Omental fat pad (tissue), 4 donors: ENCODE data around the gene C7orf57. TPM values are rescaled to one million over a fixed set of nuclear protein-coding genes. Genes with fewer than 3 reads are reported as not detected.

Experiments
- ATAC-seq: fragments of 150-250 bp; one replicate; pipeline ENCODE4 v1.9.1; 2016; ENCODE audit warnings: mild to moderate bottlenecking, moderate library complexity; ENCODE audit not compliant: low FRiP score
- DNase-seq: peaks from one replicate; pipeline ENCODE4 v3.0.0-alpha.2; 2019; ENCODE audit warnings: low spot score
- CTCF ChIP-seq, 3 donors: fragments of 450-650 bp; IDR thresholded peaks; one replicate each; pipeline ENCODE4 v1.5.1; 2016 to 2017; ENCODE audit warnings: antibody characterized with exemption in 3 of 3, mild to moderate bottlenecking in 3 of 3, moderate library complexity in 2 of 3
- total RNA-seq, 4 donors: library from RNA; depleted of rRNA; stranded (reverse); fragments of >200 nt; gene quantifications; one replicate each; pipeline ENCODE4 v1.1.0, GENCODE V29; 2016

The C7orf57 gene
- total RNA-seq, 4 donors from 2014 or later = 0.24 TPM; not detected in 3

- ATAC-seq (no peak), DNase-seq (no peak)
- no peak for TF ChIP-seq CTCF (IDR thresholded peaks at IDR 0.05)
Observed at GRCh38 chr7:48033922-48034321, 1.4 kb upstream of the C7orf57 start.

- no peak for TF ChIP-seq CTCF (IDR thresholded peaks at IDR 0.05)
- ATAC-seq = peak; percentile 18
- DNase-seq = no peak
Observed at GRCh38 chr7:48035967-48036478, 680 bp downstream of the C7orf57 start.

GRCh38 chr7:48038815-48039506, 3.6 kb downstream of the C7orf57 start:
- no peak for TF ChIP-seq CTCF (IDR thresholded peaks at IDR 0.05)
- DNase-seq (no peak), ATAC-seq (no peak)

- DNase-seq = no peak
- TF ChIP-seq CTCF (IDR thresholded peaks at IDR 0.05) = no peak
- no peak for ATAC-seq
Observed at GRCh38 chr7:48040944-48041652, 5.8 kb downstream of the C7orf57 start.

GRCh38 chr7:48041653-48041970, 6.3 kb downstream of the C7orf57 start:
- TF ChIP-seq CTCF (IDR thresholded peaks at IDR 0.05) = no peak
- no peak for DNase-seq
- no peak for ATAC-seq

- DNase-seq (no peak), ATAC-seq (no peak)
- no peak for TF ChIP-seq CTCF (IDR thresholded peaks at IDR 0.05)
Observed at GRCh38 chr7:48042216-48042615, 6.9 kb downstream of the C7orf57 start.

- no peak for TF ChIP-seq CTCF (IDR thresholded peaks at IDR 0.05)
- no peak for ATAC-seq
- no peak for DNase-seq
Observed at GRCh38 chr7:48042636-48043035, 7.3 kb downstream of the C7orf57 start.
